GM19463 (cell line): ENCODE results near the gene KCNIP3.

Experiments
- ATAC-seq: cut with Tn5 transposase; IDR thresholded peaks from one replicate; pipeline ENCODE4 v1.9.1; 2021; ENCODE audit warnings: mild to moderate bottlenecking, moderate library complexity; ENCODE audit not compliant: unreplicated experiment

KCNIP3 gene

GRCh38 chr2:95327861-95328260, 30.7 kb downstream of the KCNIP3 start:
- no peak for ATAC-seq

DNA sequence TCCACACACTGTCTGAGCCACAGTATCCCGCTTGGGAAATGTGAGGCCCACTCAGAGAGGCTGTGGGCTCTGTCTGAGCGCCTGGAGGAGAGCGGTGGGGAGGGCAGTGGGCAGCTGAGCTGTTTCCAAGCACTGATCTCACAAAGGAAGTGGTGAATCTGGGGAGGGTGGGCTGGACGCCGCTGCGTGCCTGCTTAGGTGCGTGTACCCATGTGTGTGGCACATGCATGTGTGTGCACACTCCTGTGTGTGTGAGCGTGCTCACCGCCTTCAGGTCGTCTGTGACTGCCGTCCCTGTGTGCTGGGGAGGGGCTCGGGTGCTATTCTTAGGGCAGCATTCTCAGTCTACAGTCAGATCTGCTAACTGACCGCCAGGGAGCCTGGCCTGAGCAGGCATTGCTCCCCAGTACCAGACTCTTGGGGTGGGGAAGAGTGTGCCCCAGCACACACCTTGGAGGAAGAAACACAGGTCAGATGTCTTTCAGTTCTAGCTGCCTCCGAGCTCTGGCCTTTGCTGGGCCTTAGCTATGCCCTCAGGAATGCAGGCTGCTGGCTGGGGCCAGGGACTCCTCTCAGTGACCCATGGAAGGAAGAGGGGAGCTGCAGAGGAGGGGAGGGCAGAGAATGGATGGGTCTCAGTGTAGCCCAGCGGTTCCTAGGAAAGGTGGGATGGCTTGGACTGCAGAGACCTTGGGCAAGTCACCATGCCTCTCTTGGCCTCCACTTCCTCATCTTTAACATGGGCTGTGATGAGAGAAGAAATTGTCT, 31.4 kb downstream of the KCNIP3 start:
- no peak for ATAC-seq

DNA sequence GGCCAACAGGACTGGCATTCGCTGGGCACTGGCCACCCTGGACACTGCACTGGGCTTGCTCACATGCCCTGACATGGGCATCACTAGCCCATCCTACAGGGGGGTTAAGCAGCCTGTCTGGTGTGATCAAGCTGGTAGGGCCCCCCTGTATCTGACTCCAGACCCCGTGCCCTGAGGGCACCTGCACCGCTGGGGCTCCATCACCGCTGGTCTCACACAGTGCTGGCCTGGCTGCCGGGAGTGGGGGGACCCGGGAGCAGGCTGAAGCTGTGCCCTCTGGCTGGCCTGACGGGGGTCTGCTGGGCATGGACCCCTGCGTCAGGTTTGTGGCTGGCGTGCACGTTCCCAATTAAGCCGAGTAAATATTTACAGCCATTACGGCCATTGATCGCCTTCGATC, 32.3 kb downstream of the KCNIP3 start:
- no peak for ATAC-seq

- no peak for ATAC-seq
Measured at GRCh38 chr2:95329891-95330793, 33.0 kb downstream of the KCNIP3 start.

GRCh38 chr2:95330794-95331338, 33.7 kb downstream of the KCNIP3 start:
- ATAC-seq, result no peak

DNA sequence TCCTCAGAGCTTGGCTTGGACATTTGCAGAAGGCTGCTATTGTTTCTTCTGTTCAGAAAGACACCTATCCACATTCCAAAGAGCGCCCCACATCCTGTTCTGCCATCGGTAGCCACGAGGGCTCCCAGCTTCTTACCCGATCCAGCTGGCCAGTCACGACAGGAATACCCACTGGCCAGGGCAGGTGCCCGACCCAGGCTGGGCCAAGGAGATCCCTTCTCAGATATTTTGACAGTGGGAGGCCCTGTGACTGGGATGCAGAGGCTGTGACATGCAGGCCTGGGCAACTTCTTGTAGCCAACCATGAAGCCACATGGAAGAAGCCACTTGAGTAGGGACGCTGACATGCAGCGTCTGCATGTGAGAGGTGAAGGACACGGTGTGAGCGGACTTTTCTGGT, 34.5 kb downstream of the KCNIP3 start:
- no peak for ATAC-seq

DNA sequence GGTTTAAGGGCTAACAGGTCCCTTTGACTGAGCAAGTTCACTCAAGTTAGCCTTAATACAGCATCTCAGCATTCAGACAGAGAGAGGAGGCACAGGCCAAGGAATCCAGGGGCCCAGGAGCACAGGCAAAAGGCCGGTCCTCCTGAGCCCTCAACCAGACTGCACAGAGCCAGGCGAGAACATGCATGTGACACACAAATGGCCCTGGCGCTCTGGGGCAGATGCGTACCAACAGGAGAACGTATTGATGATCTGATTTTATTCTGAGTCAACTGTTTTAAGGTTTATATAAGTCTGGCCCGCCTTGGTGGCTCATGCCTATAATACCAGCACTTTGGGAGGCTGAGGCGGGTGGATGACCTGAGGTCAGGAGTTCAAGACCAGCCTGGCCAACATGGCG, 34.9 kb downstream of the KCNIP3 start:
- no peak for ATAC-seq

GRCh38 chr2:95333056-95333455, 35.9 kb downstream of the KCNIP3 start:
- no peak for ATAC-seq

DNA sequence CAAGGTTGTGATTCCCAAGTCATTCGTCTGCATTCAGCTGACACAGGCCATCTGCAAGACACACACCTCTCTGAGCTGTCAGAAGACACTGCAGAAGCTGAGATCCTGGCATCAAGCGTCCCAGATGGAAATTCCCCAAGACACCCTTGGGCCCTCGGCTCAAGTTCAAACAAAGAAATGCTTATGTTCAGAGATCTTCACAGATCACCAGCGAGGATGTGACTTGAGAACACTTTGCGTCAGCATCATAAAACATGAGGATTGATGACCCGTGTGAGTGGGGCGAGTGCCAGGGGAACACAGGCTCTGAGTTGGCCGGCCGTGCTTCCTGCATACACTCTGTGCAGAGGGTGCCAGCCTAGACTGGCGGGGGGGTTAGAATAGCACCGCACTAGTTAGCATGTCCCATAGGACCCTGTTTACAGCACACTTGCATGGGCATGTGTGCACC, 36.8 kb downstream of the KCNIP3 start:
- no peak for ATAC-seq

- no peak for ATAC-seq
Measured at GRCh38 chr2:95334916-95335641, 37.9 kb downstream of the KCNIP3 start.

DNA sequence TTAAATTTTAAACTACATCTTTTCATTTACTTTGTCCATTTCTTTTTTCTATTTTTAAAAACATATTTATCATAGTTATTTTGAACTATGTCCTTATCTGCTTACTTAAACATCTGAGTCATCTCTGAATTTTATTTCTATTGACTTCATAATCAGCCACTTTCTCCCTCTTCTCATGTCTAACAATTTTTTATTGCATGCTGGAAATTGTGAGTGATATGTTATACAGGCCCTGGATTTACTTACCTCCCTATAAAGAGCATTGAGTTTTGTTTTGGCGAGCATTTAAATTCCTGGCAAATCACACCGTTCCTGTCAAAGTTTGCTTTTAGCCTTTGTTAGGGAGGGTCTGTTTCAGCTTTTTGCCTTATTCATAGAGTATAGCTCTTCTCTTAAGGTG, 39.3 kb downstream of the KCNIP3 start:
- ATAC-seq, result no peak

GRCh38 chr2:95337829-95338228, 40.7 kb downstream of the KCNIP3 start:
- ATAC-seq, result no peak

DNA sequence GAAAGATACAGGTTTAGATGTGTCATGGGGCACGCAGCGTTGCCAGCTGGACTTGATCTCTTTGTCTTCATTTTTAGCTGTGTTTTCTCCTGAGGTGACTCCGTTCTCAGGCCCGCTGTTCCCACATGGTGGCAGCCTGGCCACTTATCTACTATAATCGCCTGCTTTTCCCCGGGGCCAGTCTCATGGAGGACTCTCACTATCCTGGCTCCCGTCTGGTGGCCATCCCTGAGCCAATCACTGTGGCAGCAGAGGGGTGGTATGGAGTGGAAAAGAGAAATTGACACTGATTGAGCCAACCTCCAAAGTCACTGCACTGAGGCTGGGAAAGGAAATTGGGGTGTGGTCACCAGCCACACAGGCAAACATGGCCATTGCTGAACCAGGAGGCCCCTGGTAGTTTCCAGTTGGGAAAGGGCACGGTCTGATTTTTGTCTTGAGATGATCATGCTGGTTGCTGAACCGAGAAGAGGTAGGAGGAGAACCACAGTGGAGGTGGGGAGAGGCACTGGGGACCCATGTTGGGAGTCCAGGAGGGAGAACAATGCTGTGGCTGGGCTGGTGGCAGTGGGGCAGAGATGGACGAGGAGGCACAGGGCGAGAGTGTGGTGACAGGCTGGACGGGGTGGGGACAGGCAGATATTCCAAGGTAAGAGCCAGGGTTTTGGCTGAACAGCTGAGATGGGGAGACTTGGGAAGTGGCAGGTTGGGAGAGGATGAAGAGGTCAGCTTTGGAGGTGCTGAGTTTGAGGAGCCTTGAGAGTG, 45.6 kb downstream of the KCNIP3 start:
- ATAC-seq, result no peak

- ATAC-seq, result no peak
Measured at GRCh38 chr2:95343429-95344214, 46.5 kb downstream of the KCNIP3 start.

DNA sequence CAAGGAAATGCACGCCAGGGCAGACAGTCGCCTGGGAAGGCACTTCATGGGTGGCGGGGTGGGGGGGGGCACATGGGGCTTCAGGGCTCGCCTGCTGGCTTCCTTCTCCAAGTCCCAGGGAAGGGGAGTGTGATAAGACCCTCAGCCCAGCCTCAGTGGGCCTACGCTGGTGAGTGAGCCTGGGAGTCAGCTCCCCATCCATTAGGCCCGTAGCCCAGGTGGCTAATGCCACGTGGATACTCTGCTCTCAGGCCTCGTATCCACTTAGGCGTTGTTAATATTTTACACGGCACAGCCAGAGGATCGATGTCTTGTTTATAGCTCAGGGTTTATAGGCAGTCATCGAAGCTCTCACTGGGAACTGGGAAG, 47.1 kb downstream of the KCNIP3 start:
- ATAC-seq, result no peak

GRCh38 chr2:95344656-95345055, 47.5 kb downstream of the KCNIP3 start:
- ATAC-seq, result no peak

- peak; percentile 12 for ATAC-seq
Measured at GRCh38 chr2:95345081-95345562, 48.0 kb downstream of the KCNIP3 start.

DNA sequence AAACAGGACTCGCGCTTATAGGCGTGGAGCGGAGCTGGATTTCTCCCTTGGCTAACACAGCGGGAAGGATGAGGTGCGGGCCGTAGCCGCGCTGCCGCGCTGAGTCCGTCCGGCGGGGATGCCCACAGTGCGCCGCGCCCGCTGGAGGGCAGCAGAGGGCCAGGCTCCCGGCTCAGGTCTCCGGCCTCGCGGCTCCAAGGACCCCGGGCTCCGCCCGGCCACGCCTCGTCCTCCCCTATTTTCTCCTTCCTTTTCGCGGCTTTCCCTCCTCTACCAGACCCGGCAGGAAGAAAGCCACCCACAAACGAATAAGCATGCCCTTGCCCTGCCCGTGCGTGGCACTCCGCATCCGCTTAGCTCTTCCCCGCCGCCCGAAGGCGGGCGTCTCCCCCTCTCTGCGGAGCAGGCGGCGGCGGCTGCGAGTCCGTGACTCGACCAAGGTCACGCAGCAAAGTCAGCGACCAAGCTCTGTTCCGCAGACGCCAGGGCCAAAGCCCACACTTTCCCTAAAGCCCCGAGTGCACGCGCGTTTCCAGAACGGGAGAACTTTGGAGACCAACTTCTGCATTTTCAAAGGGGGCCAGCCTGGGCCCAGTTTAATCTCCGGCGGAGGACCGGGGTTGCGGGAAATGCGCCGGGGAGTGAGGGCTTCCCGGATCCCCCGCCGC, 48.5 kb downstream of the KCNIP3 start:
- peak; percentile 85 for ATAC-seq

DNA sequence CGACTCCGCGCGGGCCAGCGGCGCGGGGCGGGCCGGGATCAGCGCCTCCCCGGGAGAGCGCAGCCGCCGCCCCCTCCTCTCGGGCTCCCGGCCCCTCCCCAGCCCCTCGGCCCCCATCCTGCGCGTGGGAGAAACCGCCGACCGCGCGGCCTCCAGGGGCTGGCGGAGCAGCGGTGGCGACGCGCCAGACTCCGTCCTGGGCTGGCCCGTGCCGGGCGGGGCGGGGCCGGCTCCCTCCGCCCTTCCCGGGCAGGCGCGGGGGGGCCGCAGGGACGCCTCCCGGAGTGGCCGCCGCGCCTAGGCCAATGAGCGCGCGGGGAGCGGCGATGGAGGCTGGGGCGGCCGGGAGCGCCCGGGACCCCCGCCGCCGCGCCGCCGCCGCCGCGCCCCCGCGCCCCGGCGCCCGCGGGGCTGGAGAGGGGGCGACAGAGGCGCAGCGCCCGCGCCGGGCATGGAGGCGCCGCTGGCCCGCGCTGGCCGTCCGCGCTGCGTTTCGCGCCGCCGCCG, 49.1 kb downstream of the KCNIP3 start:
- peak; percentile 12 for ATAC-seq
